Hepatocyte (in vitro differentiated cells): ENCODE data around the gene PEX13. TPM values are rescaled to one million over a fixed set of nuclear protein-coding genes. Genes with fewer than 3 reads are reported as not detected.

Experiments used
- DNase-seq: peaks from one replicate; pipeline ENCODE4 v3.0.0-alpha.2; 2016; ENCODE audit warnings: low spot score
- H2AFZ ChIP-seq: fragments of 200-600 bp; sonication (generic); 2 replicates; pipeline ENCODE4 v1.6.0; 2016; ENCODE audit warnings: antibody characterized with exemption, mild to moderate bottlenecking
- H3K27ac ChIP-seq: fragments of 200-600 bp; sonication (generic); 2 replicates; pipeline ENCODE4 v1.5.1; 2016; ENCODE audit warnings: mild to moderate bottlenecking
- H3K27me3 ChIP-seq: fragments of 200-600 bp; sonication (generic); 2 replicates; pipeline ENCODE4 v1.6.1; 2016
- H3K36me3 ChIP-seq: fragments of 200-600 bp; sonication (generic); replicated peaks from 2 replicates; pipeline ENCODE4 v1.5.1; 2016; ENCODE audit warnings: low read depth; ENCODE audit not compliant: insufficient read depth
- H3K4me1 ChIP-seq: fragments of 200-600 bp; sonication (generic); 2 replicates; pipeline ENCODE4 v1.5.1; 2016; ENCODE audit warnings: mild to moderate bottlenecking, moderate library complexity; ENCODE audit not compliant: insufficient read depth
- H3K4me2 ChIP-seq: fragments of 200-600 bp; sonication (generic); 2 replicates; pipeline ENCODE4 v1.6.0; 2016
- H3K4me3 ChIP-seq: fragments of 200-600 bp; sonication (generic); 2 replicates; pipeline ENCODE4 v1.5.1; 2016; ENCODE audit warnings: mild to moderate bottlenecking
- H3K79me2 ChIP-seq: fragments of 200-600 bp; sonication (generic); 2 replicates; pipeline ENCODE4 v1.6.0; 2017; ENCODE audit warnings: mild to moderate bottlenecking
- H3K9me2 ChIP-seq: fragments of 200-600 bp; sonication (generic); replicated peaks from 2 replicates; pipeline ENCODE4 v1.6.0; 2017; ENCODE audit warnings: mild to moderate bottlenecking; ENCODE audit not compliant: insufficient read depth
- H3K9me3 ChIP-seq: fragments of 200-600 bp; sonication (generic); 2 replicates; pipeline ENCODE4 v1.5.1; 2016; ENCODE audit warnings: low read depth, mild to moderate bottlenecking
- H4K20me1 ChIP-seq: fragments of 200-600 bp; sonication (generic); 2 replicates; pipeline ENCODE4 v1.6.0; 2016; ENCODE audit warnings: mild to moderate bottlenecking; ENCODE audit not compliant: insufficient read depth, poor library complexity, severe bottlenecking
- EZH2 ChIP-seq: fragments of 200-600 bp; sonication (generic); IDR thresholded peaks from 2 replicates; pipeline ENCODE4 v1.6.1; 2016; ENCODE audit warnings: antibody characterized with exemption, mild to moderate bottlenecking, borderline replicate concordance
- EZH2phosphoT487 ChIP-seq: fragments of 200-600 bp; sonication (generic); IDR thresholded peaks from one replicate; pipeline ENCODE4 v1.6.1; 2018; ENCODE audit warnings: antibody characterized with exemption, mild to moderate bottlenecking, low read depth, moderate library complexity; ENCODE audit not compliant: unreplicated experiment, severe bottlenecking
- WGBS: methylation state at CpG from one replicate; pipeline ENCODE4 v1.1.6; 2016; ENCODE audit warnings: low lambda C conversion rate; ENCODE audit errors: missing lambda C conversion rate; 5-methylcytosine and 5-hydroxymethylcytosine counted together
- polyA plus RNA-seq: library from polyadenylated mRNA; unstranded; fragments of >200 nt; fragmentation: Nextera tagmentation; extraction: Ambion mirVana; gene quantifications from 2 replicates; pipeline ENCODE4 v1.2.1, GENCODE V29; 2016
- total RNA-seq: library from RNA; depleted of rRNA; stranded (reverse); fragments of >200 nt; gene quantifications from 2 replicates; pipeline ENCODE4 v1.2.3, GENCODE V29; 2014
- TF ChIP-seq, protein P1 (sequence below): fragments of 200-600 bp; sonication (generic); IDR thresholded peaks from 2 replicates; pipeline ENCODE4 v1.5.1; 2016; ENCODE audit warnings: antibody characterized with exemption, mild to moderate bottlenecking; ENCODE audit not compliant: poor library complexity

Gene PEX13
- total and polyA plus RNA-seq, 2 experiments from 2014 or later, result 25.2 to 60.0 TPM

DNA sequence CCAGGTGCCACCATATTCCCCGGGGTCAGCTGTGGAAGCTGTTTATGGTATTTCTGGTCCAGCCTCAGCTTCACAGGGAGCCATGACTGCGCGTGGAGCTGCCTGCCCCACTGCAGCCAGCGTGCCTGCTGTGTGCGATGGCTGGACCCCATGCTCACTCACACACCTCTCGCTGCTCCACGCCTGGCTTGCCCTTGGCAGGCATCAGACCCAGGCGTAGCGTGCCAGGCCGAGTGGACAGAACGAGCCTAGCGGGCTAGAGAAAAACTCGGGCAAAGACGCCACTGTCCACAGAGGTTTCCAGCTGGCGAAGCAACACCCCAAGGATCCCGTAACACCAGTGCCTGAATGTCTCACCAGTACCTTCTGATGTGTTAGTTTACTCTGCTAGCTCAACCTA, 42.9 kb upstream of the PEX13 start:
- no peak overlapping the region for H3K27ac ChIP-seq
- DNase-seq, result no peak
- H3K79me2 ChIP-seq, result no peaks in the 10 kb centered on the region
- H3K36me3 ChIP-seq, result peaks cover 2% of the 10 kb centered on the region
- no peak overlapping the region for H3K4me2 ChIP-seq
- H3K27me3 ChIP-seq, result no peaks in the 10 kb centered on the region
- 97% methylated on average over 16 of the region's 16 CpGs for WGBS
- H3K9me3 ChIP-seq, result no peaks in the 10 kb centered on the region
- no peaks in the 10 kb centered on the region for H3K9me2 ChIP-seq
- H3K4me3 ChIP-seq, result no peak overlapping the region
- H4K20me1 ChIP-seq, result no peaks in the 10 kb centered on the region
- H3K4me1 ChIP-seq, result no peaks in the 10 kb centered on the region
- no peak for TF ChIP-seq EZH2phosphoT487
- TF ChIP-seq EZH2, result no peak
- TF ChIP-seq, protein P1, sequence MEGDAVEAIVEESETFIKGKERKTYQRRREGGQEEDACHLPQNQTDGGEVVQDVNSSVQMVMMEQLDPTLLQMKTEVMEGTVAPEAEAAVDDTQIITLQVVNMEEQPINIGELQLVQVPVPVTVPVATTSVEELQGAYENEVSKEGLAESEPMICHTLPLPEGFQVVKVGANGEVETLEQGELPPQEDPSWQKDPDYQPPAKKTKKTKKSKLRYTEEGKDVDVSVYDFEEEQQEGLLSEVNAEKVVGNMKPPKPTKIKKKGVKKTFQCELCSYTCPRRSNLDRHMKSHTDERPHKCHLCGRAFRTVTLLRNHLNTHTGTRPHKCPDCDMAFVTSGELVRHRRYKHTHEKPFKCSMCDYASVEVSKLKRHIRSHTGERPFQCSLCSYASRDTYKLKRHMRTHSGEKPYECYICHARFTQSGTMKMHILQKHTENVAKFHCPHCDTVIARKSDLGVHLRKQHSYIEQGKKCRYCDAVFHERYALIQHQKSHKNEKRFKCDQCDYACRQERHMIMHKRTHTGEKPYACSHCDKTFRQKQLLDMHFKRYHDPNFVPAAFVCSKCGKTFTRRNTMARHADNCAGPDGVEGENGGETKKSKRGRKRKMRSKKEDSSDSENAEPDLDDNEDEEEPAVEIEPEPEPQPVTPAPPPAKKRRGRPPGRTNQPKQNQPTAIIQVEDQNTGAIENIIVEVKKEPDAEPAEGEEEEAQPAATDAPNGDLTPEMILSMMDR, result no peak
- H2AFZ ChIP-seq, result no peak overlapping the region

DNA sequence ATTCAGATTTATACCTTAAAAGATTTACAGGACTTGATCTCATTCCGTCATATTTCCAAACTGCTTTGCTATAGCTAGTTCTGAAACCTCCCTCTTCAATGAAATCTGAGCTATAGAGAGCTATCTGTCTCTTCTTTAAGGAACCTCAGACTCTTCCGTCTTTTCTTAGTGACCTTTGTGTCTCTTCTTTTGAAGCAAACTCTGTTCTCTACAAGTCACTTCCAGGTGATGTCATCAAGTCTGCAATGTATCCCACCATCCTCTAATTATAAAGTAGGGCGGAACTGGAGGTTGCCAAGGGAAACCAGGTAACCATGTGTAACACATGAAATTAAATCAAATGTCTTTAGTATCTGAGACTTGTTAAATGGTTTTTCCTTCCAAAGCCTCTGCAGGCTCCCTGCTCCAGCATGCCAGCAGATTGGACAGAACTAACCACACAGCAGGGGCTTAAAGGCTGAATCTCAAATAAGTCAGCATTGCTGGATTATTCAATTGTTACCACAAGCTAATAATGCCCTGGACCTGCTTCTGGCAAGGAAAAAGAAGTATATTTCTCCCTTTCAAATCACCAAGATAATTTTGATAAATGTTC, 41.2 kb upstream of the PEX13 start:
- WGBS, result 67% methylated on average over 3 of the region's 3 CpGs
- no peak for DNase-seq
- Histone ChIP-seq H3K4me2 (no peak overlapping the region), H3K79me2 (no peaks in the 10 kb centered on the region), H4K20me1 (no peaks in the 10 kb centered on the region), H3K9me2 (no peaks in the 10 kb centered on the region), H3K36me3 (no peaks in the 10 kb centered on the region), H3K27me3 (no peaks in the 10 kb centered on the region), H3K9me3 (no peaks in the 10 kb centered on the region), H3K4me3 (no peak overlapping the region), H3K4me1 (no peaks in the 10 kb centered on the region), H3K27ac (no peak overlapping the region), H2AFZ (no peak overlapping the region)
- TF ChIP-seq EZH2 (no peak), EZH2phosphoT487 (no peak)
- TF ChIP-seq, protein P1, result no peak

DNA sequence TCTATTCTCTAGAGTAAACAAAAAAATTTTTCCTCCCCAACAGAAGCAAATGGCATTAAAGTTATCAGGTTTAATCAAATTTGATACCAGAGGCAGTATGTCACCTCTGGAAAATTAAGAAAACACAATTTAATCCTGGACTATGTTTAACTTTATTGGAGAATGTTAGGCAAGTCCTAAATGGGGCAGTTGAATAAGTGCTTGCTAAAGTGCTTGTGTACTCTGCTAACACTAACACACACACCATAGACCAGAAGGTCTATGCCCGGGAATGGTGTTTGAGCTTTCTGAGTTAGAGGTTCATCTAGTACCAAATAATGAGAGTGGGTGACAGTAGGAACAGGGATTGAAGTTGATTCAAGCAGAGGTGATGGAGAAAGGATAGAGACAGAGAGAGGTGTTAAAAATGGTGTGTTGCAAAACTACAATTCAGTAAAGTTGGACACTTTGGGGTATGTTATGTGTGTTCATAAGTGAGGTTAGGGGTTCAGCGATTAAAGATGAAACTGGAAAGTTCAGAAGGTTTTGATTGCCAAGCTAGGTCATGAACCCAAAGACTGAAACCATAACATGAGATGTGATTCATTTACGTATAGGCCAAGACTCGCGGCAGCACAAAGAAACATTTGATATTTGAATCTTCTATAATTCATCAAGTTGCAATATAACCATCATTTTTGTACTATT, 40.5 kb upstream of the PEX13 start:
- Histone ChIP-seq H3K4me2 (no peak overlapping the region), H3K27ac (no peak overlapping the region), H3K9me2 (no peaks in the 10 kb centered on the region), H3K36me3 (no peaks in the 10 kb centered on the region), H3K4me3 (no peak overlapping the region), H4K20me1 (no peaks in the 10 kb centered on the region), H3K27me3 (no peaks in the 10 kb centered on the region), H2AFZ (no peak overlapping the region), H3K4me1 (no peaks in the 10 kb centered on the region), H3K9me3 (no peaks in the 10 kb centered on the region), H3K79me2 (no peaks in the 10 kb centered on the region)
- 71% methylated on average over 5 of the region's 5 CpGs for WGBS
- no peak for DNase-seq
- no peak for TF ChIP-seq EZH2

DNA sequence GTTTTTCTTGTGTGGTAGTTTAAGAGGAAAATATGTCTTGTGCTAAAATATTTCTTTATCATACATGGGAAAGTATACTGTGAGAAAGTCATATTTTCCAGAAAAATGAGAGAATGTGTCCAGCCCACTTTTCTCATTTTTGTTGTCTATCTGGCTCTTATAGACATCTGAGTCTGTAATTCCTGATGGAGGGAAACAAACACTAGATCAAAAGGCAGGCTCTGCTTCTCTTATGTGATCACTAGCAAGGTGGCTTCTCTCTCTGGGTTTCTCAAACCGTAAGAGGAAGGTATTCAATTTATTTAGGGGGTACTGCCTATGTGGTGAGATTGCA, 40.0 kb upstream of the PEX13 start:
- no peak overlapping the region for H3K4me3 ChIP-seq
- H3K4me1 ChIP-seq, result no peaks in the 10 kb centered on the region
- no peaks in the 10 kb centered on the region for H3K27me3 ChIP-seq
- no peak for TF ChIP-seq EZH2phosphoT487
- H3K4me2 ChIP-seq, result no peak overlapping the region
- no peak overlapping the region for H3K27ac ChIP-seq
- WGBS, result 95% methylated on average over 1 of the region's 1 CpG
- no peaks in the 10 kb centered on the region for H3K9me2 ChIP-seq
- H3K36me3 ChIP-seq, result no peaks in the 10 kb centered on the region
- H4K20me1 ChIP-seq, result no peaks in the 10 kb centered on the region
- no peaks in the 10 kb centered on the region for H3K9me3 ChIP-seq
- H3K79me2 ChIP-seq, result no peaks in the 10 kb centered on the region
- no peak overlapping the region for H2AFZ ChIP-seq
- no peak for DNase-seq
